IPS-NIHi7 (cell line): Measurements from ENCODE around the gene SHC3.

Experiments used
- DNase-seq: peaks from one replicate; pipeline ENCODE4 v3.0.0; 2012; ENCODE audit warnings: mixed read lengths; ENCODE audit errors: extremely low spot score

SHC3 gene

GRCh38 chr9:89186960-89187359, 8.3 kb upstream of the SHC3 start:
- DNase-seq = no peak

- DNase-seq = peak; percentile 78
Measured at GRCh38 chr9:89185980-89186379, 7.4 kb upstream of the SHC3 start.

- no peak for DNase-seq
Measured at GRCh38 chr9:89183146-89183545, 4.5 kb upstream of the SHC3 start.

GRCh38 chr9:89182369-89182768, 3.8 kb upstream of the SHC3 start:
- no peak for DNase-seq

GRCh38 chr9:89179895-89180734, 1.5 kb upstream of the SHC3 start:
- peak; percentile 93 for DNase-seq

GRCh38 chr9:89179540-89179894, 899 bp upstream of the SHC3 start:
- DNase-seq = no peak

GRCh38 chr9:89178830-89179539, 367 bp upstream of the SHC3 start:
- DNase-seq = no peak

GRCh38 chr9:89177012-89177943, 1.3 kb downstream of the SHC3 start:
- DNase-seq = peak; percentile 31

- no peak for DNase-seq
Measured at GRCh38 chr9:89175828-89176261, 2.8 kb downstream of the SHC3 start.

GRCh38 chr9:89174291-89174690, 4.3 kb downstream of the SHC3 start:
- no peak for DNase-seq

GRCh38 chr9:89173072-89173471, 5.5 kb downstream of the SHC3 start:
- no peak for DNase-seq

- no peak for DNase-seq
Measured at GRCh38 chr9:89172398-89172797, 6.2 kb downstream of the SHC3 start.

- DNase-seq = no peak
Measured at GRCh38 chr9:89171693-89172092, 6.9 kb downstream of the SHC3 start.

GRCh38 chr9:89171231-89171630, 7.4 kb downstream of the SHC3 start:
- DNase-seq = no peak

- no peak for DNase-seq
Measured at GRCh38 chr9:89168901-89169813, 9.5 kb downstream of the SHC3 start.

- no peak for DNase-seq
Measured at GRCh38 chr9:89167788-89168187, 10.8 kb downstream of the SHC3 start.

GRCh38 chr9:89166852-89167251, 11.8 kb downstream of the SHC3 start:
- DNase-seq = no peak

- no peak for DNase-seq
Measured at GRCh38 chr9:89165880-89166279, 12.7 kb downstream of the SHC3 start.

- no peak for DNase-seq
Measured at GRCh38 chr9:89165341-89165740, 13.3 kb downstream of the SHC3 start.

GRCh38 chr9:89161221-89161620, 17.4 kb downstream of the SHC3 start:
- DNase-seq = no peak

GRCh38 chr9:89160806-89161205, 17.8 kb downstream of the SHC3 start:
- DNase-seq = no peak
